Thyroid gland (tissue), 4 donors: ENCODE measurements around the gene ENTR1.

Experiments used
- POLR2A ChIP-seq, 2 donors: fragments of 450-650 bp; IDR thresholded peaks; one replicate each; pipeline ENCODE4 v1.6.1; 2017; ENCODE audit warnings: antibody characterized with exemption in 2 of 2, mild to moderate bottlenecking in 2 of 2, moderate library complexity in 1 of 2
- TF ChIP-seq, protein P1 (sequence below), 6 experiments: fragments of 200-600 bp in 3 of 6; fragments of 450-650 bp in 3 of 6; sonication (generic) in 3 of 6; IDR thresholded peaks; one replicate each; pipeline ENCODE4 v1.5.1; 2016 to 2019; ENCODE audit warnings: antibody characterized with exemption in 6 of 6, mild to moderate bottlenecking in 2 of 6, inconsistent platforms in 1 of 6, moderate library complexity in 1 of 6

DNA sequence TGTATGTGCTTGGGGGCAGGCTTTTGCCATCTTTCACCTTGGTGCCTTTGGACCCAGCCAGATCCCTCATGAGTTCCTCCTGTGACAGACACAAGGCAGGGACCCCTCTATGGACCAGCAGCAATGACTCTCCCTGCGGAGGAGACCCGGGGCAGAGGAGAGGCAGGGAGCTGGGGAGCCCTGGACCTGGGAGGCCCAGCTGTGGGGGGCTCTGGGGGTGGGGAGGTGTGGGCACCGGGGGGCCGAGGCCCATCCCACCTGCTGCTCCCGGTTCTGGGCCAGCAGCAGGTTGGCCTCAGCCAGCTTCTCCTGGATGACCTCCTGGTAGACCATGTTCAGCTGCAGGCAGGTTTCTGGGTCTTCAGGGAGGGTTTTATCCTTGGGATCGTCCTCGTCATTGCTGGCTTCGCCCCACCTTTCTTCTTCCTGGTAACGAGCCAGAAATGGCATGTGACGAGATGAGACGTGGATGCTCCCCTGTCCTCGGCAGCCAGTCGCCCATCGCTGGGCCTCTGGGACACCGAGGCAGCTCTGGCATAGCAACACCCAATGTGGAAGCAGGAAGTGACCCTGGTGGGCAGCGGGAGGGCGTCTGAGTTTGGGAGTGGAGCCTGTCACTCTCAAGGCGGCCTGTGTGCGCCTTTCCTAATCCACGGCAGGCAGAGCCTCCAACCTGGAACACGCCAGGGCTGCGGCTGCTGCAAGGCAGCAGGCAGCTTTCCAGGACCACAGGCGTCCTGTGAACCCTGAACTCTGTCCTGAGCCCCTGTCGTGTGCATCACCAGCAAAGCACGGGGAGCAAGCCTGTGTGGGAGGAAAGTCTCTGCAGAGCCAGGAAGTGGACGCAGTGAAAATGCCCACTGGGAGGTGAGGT, 14.8 kb downstream of the ENTR1 start:
- TF ChIP-seq, protein P1, sequence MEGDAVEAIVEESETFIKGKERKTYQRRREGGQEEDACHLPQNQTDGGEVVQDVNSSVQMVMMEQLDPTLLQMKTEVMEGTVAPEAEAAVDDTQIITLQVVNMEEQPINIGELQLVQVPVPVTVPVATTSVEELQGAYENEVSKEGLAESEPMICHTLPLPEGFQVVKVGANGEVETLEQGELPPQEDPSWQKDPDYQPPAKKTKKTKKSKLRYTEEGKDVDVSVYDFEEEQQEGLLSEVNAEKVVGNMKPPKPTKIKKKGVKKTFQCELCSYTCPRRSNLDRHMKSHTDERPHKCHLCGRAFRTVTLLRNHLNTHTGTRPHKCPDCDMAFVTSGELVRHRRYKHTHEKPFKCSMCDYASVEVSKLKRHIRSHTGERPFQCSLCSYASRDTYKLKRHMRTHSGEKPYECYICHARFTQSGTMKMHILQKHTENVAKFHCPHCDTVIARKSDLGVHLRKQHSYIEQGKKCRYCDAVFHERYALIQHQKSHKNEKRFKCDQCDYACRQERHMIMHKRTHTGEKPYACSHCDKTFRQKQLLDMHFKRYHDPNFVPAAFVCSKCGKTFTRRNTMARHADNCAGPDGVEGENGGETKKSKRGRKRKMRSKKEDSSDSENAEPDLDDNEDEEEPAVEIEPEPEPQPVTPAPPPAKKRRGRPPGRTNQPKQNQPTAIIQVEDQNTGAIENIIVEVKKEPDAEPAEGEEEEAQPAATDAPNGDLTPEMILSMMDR (IDR thresholded peaks at IDR 0.05): no peak
- no peak for TF ChIP-seq POLR2A (IDR thresholded peaks at IDR 0.05)
